Vagina (tissue), 2 donors: ENCODE measurements around the gene ST6GALNAC5.
A peak's percentile ranks its signal among the peaks of the same experiment; 100 is the strongest.

Experiments used
- POLR2A ChIP-seq, 2 donors: fragments of 450-650 bp; IDR thresholded peaks; one replicate each; pipeline ENCODE4 v1.6.1; 2017; ENCODE audit warnings: antibody characterized with exemption in 2 of 2, mild to moderate bottlenecking in 2 of 2, moderate library complexity in 2 of 2
- POLR2AphosphoS5 ChIP-seq, 2 donors: sonication (generic); formaldehyde crosslinking; IDR thresholded peaks; one replicate each; pipeline ENCODE4 v1.9.0; 2017; ENCODE audit warnings: antibody characterized with exemption in 2 of 2, mild to moderate bottlenecking in 2 of 2, low read depth in 1 of 2; ENCODE audit not compliant: insufficient read depth in 1 of 2
- TF ChIP-seq, protein P1 (sequence below), 3 experiments: fragments of 450-650 bp in 2 of 3; fragments of 200-600 bp in 1 of 3; sonication (generic) in 1 of 3; IDR thresholded peaks; one replicate each; pipeline ENCODE4 v1.5.1; 2017 to 2019; ENCODE audit warnings: antibody characterized with exemption in 3 of 3, mild to moderate bottlenecking in 2 of 3, moderate library complexity in 2 of 3

DNA sequence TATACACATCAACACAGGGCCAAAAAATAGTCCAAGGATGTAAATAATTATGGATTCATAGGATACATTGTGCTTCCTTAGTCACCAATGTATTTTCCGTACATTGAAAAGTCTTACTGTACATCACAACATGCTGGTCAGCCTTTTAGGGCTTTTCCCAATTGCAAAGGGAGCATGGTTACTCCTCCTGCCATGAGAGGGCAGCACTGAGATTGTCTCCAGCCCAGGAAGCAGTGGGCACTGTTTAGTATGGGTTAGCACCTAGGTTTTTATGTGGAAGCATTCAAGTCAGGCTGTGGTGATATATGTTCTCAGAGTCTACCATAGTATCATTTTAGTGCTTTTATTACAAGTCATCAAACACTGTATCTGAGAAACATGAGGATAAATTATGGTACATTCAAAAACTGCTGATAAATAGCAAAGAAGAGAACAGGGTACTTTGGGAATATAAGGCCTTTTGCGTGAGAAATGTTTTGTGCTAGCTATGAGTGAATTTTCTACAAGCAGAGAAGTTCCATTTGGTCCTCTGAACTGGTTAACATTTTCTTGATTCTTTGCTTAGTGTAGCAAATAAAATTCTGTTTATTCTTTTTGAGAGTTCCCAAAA lies 34.0 kb downstream of the ST6GALNAC5 start:
- TF ChIP-seq POLR2A (IDR thresholded peaks at IDR 0.05) (no peak), POLR2AphosphoS5 (IDR thresholded peaks at IDR 0.05; ENCODE audit: insufficient read depth in 1 of 2, low read depth in 1 of 2) (no peak)
- TF ChIP-seq, protein P1, sequence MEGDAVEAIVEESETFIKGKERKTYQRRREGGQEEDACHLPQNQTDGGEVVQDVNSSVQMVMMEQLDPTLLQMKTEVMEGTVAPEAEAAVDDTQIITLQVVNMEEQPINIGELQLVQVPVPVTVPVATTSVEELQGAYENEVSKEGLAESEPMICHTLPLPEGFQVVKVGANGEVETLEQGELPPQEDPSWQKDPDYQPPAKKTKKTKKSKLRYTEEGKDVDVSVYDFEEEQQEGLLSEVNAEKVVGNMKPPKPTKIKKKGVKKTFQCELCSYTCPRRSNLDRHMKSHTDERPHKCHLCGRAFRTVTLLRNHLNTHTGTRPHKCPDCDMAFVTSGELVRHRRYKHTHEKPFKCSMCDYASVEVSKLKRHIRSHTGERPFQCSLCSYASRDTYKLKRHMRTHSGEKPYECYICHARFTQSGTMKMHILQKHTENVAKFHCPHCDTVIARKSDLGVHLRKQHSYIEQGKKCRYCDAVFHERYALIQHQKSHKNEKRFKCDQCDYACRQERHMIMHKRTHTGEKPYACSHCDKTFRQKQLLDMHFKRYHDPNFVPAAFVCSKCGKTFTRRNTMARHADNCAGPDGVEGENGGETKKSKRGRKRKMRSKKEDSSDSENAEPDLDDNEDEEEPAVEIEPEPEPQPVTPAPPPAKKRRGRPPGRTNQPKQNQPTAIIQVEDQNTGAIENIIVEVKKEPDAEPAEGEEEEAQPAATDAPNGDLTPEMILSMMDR (IDR thresholded peaks at IDR 0.05), result peak in 1 of 3 experiments; percentile 7
